HepG2 (cell line): Measurements from ENCODE around the gene SUSD3. TPM values are rescaled to one million over a fixed set of nuclear protein-coding genes. Genes with fewer than 3 reads are reported as not detected.

ENCODE experiments used
- ARID5B ChIP-seq: IDR thresholded peaks from 2 replicates; pipeline ENCODE4 v1.4.0; 2020; ENCODE audit warnings: mild to moderate bottlenecking, missing genetic modification reagents
- ATM ChIP-seq: fragments of 450-650 bp; IDR thresholded peaks from 2 replicates; pipeline ENCODE4 v1.7.1; 2017; ENCODE audit warnings: mild to moderate bottlenecking, borderline replicate concordance
- DZIP1 ChIP-seq: sonication (generic); formaldehyde crosslinking; IDR thresholded peaks from 2 replicates; pipeline ENCODE4 v1.5.0; 2020; ENCODE audit warnings: mild to moderate bottlenecking, missing genetic modification reagents
- ELF1 ChIP-seq: sonication (generic); formaldehyde crosslinking; IDR thresholded peaks from 2 replicates; pipeline ENCODE4 v1.4.0; 2020; ENCODE audit warnings: missing genetic modification reagents
- HNF1A ChIP-seq, 2 experiments: sonication (generic) in 1 of 2; formaldehyde crosslinking in 1 of 2; IDR thresholded peaks; 2 replicates each; pipeline versions ENCODE4 v1.4.0 to v1.6.1; 2016 to 2020; ENCODE audit warnings: borderline replicate concordance in 1 of 2, low read depth in 1 of 2, mild to moderate bottlenecking in 1 of 2, missing genetic modification reagents in 1 of 2
- MEIS1 ChIP-seq: sonication (generic); formaldehyde crosslinking; IDR thresholded peaks from 2 replicates; pipeline ENCODE4 v1.9.0; 2021; ENCODE audit warnings: mild to moderate bottlenecking, missing genetic modification reagents, moderate library complexity, borderline replicate concordance
- MTA1 ChIP-seq: sonication (generic); formaldehyde crosslinking; IDR thresholded peaks from 2 replicates; pipeline ENCODE4 v1.4.0; 2020; ENCODE audit warnings: missing genetic modification reagents, mild to moderate bottlenecking, borderline replicate concordance
- NFYC ChIP-seq: IDR thresholded peaks from 2 replicates; pipeline ENCODE4 v1.6.1; 2016; ENCODE audit warnings: missing genetic modification reagents, missing compliant biosample characterization
- NR2C2 ChIP-seq: sonication (generic); formaldehyde crosslinking; IDR thresholded peaks from 2 replicates; pipeline ENCODE4 v1.4.0; 2020; ENCODE audit warnings: missing genetic modification reagents, mild to moderate bottlenecking, moderate library complexity, borderline replicate concordance
- ZBTB33 ChIP-seq: sonication (generic); formaldehyde crosslinking; IDR thresholded peaks from 2 replicates; pipeline ENCODE4 v1.4.0; 2020; ENCODE audit warnings: missing genetic modification reagents
- ZFP90 ChIP-seq: sonication (generic); formaldehyde crosslinking; IDR thresholded peaks from 2 replicates; pipeline ENCODE4 v1.8.0; 2022; ENCODE audit warnings: missing genetic modification reagents, mild to moderate bottlenecking, inconsistent platforms, borderline replicate concordance
- ZMYM3 ChIP-seq: sonication (generic); formaldehyde crosslinking; IDR thresholded peaks from 2 replicates; pipeline ENCODE4 v1.5.1; 2020; ENCODE audit warnings: mild to moderate bottlenecking, missing genetic modification reagents
- ZNF20 ChIP-seq: sonication (generic); formaldehyde crosslinking; IDR thresholded peaks from 2 replicates; pipeline ENCODE4 v1.4.0; 2020; ENCODE audit warnings: mild to moderate bottlenecking, moderate library complexity, missing genetic modification reagents
- ZNF850 ChIP-seq: sonication (generic); formaldehyde crosslinking; conservative IDR thresholded peaks from 2 replicates; pipeline ENCODE4 v1.9.0; 2021; ENCODE audit warnings: mild to moderate bottlenecking, missing genetic modification reagents
- polyA plus RNA-seq, 8 experiments: library from polyadenylated mRNA; depleted of rRNA in 3 of 8; stranded (reverse) in 7 of 8; unstranded in 1 of 8; fragments of >200 nt; fragmentation: Illumina TruSeq in 4 of 8; extraction: Trizol in 4 of 8; gene quantifications; 2 replicates each; pipeline versions ENCODE4 v1.2.1 to v1.2.3, GENCODE V29; 2011 to 2016; ENCODE audit warnings: low read depth in 4 of 8, missing spikeins in 1 of 8, mixed read lengths in 1 of 8; ENCODE audit not compliant: insufficient read depth in 1 of 8
- total RNA-seq, 5 experiments: library from RNA; depleted of rRNA; stranded (reverse); fragments of >200 nt; fragmentation: Illumina TruSeq; extraction: Trizol; gene quantifications; 2 replicates each; pipeline ENCODE4 v1.2.3, GENCODE V29; 2016; ENCODE audit warnings: low read depth in 1 of 5

The SUSD3 gene
- total and polyA plus RNA-seq, 2 of the 13 experiments (the other 11 are each of a cell fraction or from before 2014, with no cell fraction given) = 7.0 to 9.1 TPM

GRCh38 chr9:93116072-93116961 lies 57.8 kb downstream of the SUSD3 start (continued):
- TF ChIP-seq ARID5B (CRISPR knock-in tag) = peak; percentile 75
- TF ChIP-seq ZMYM3 (CRISPR knock-in tag) = peak; percentile 64; the same call in 1 of the 2 replicates
- TF ChIP-seq NR2C2 (CRISPR knock-in tag) = peak; percentile 63
- TF ChIP-seq ATM = no peak
- peak; percentile 74; the same call in 1 of the 2 replicates for TF ChIP-seq ELF1 (CRISPR knock-in tag)
- TF ChIP-seq ZBTB33 = peak; percentile 31; the same call in 1 of the 2 replicates
- TF ChIP-seq ZNF850 = no peak
- peak; percentile 51; the same call in 1 of the 2 replicates for TF ChIP-seq ZFP90 (CRISPR knock-in tag)
- peak; percentile 72; the same call in 1 of the 2 replicates for TF ChIP-seq MTA1 (CRISPR knock-in tag)
- TF ChIP-seq DZIP1 (CRISPR knock-in tag) = 0 out of 2 replicates have a peak, but pooled peaks have one; percentile 50
- peak; percentile 72; the same call in 1 of the 2 replicates for TF ChIP-seq MEIS1 (CRISPR knock-in tag)
- TF ChIP-seq HNF1A (IDR thresholded peaks at IDR 0.05; ENCODE audit: low read depth) = no peak
- TF ChIP-seq HNF1A (CRISPR knock-in tag; IDR thresholded peaks at IDR 0.05; ENCODE audit: borderline replicate concordance) = peak; percentile 52; the same call in 1 of the 2 replicates
- no peak for TF ChIP-seq ZNF20 (CRISPR knock-in tag)
- no peak for TF ChIP-seq NFYC
